ENCODE data around the gene MCL1. TPM values are rescaled to one million over a fixed set of nuclear protein-coding genes. Genes with fewer than 3 reads are reported as not detected.
"Not testable (repeated sequence)": the region's sequence is repeated elsewhere in the genome, so short reads cannot be mapped to it uniquely, and the experiment has no call there.

The MCL1 gene
- total and polyA plus RNA-seq, 10 of the 15 experiments (the other 5 are each of a cell fraction or from before 2014, with no cell fraction given): 18.1 to 148 (median 86.4) TPM

DNA sequence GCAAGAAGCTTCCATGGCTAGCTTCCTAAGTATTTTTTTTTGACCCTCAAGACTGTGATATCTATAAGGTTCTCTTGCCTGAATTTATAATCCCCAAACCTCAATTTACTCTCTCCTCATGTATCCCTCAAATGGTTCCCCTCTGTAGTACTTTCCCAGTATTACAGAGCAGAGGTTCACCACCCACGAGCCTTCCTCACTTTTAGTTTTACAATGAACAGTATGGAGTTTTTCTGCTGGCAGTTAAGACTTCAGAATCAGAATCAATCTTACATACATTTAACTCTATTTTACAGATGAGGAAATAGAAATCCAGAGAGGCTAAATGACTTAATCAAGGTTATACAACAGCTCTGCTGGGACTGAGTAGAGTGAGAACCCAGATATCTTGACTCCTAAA, 45.1 kb upstream of the MCL1 start:
- POLR2A ChIA-PET: interaction anchor here (1.2 to 8.7 kb wide), 2 partner anchors 44 to 62 kb away, joined by 3 to 67 read pairs; no protein-coding TSS in a partner anchor

DNA sequence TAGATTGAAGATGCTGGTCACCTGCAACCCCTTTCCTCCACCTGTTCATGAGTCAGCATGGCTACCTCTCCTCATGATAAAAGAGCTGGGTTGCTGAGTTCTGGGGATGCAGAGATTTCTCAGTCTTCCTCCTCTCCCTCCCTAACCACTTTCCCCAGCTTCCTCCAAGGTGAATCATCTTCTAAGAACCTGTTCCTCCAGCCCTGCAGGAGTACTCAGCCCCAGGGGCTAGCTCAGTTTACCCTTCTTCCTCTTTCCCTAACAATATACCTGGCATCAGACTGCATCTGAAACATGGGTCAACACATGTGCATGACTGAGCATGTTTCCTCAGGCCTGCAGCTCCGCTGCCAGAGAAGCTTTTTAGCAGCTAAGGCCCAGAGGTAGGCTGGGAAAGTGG, 44.7 kb upstream of the MCL1 start:
- BruUV-seq (replicated peaks); H2AFZ ChIP-seq (ENCODE audit: control insufficient read depth, low read depth, low read length); FAIRE-seq; in situ Hi-C loops (cut with MboI); H3K4me3 ChIP-seq; ATAC-seq; H3K9ac ChIP-seq (ENCODE audit: control insufficient read depth, insufficient read depth, low read length); H3K9me3 ChIP-seq (replicated peaks; ENCODE audit: control insufficient read depth, insufficient read depth, low read length); DNase-seq (ENCODE audit: low read depth, low spot score); H4K20me1 ChIP-seq (ENCODE audit: control insufficient read depth, insufficient read depth); H3K27me3 ChIP-seq (replicated peaks in 1 of 2; ENCODE audit: control insufficient read depth in 2 of 2, insufficient read depth in 2 of 2, low read length in 1 of 2); H3K4me2 ChIP-seq (ENCODE audit: control insufficient read depth, insufficient read depth): not testable (repeated sequence)
- WGBS (ENCODE audit: insufficient coverage, insufficient replicate concordance, low lambda C conversion rate, missing lambda C conversion rate): 100% methylated on average over 1 of the region's 1 CpG
- Histone ChIP-seq H3K27ac (ENCODE audit: control insufficient read depth, insufficient read depth) (peak overlapping the region; percentile 34), H3K4me1 (ENCODE audit: control insufficient read depth, insufficient read depth, low read length) (peaks cover 28% of the 10 kb centered on the region), H3K79me2 (ENCODE audit: control insufficient read depth, insufficient read depth, low read length) (peaks cover 32% of the 10 kb centered on the region), H3K36me3 (ENCODE audit: control insufficient read depth in 2 of 2, insufficient read depth in 2 of 2, low read length in 1 of 2) (peaks cover 0 to 39% of the 10 kb centered on the region in 2 experiments)
- POLR2A ChIA-PET: interaction anchor here (1.2 to 8.7 kb wide), 2 partner anchors 44 to 62 kb away, joined by 3 to 67 read pairs; no protein-coding TSS in a partner anchor
- RAD21 ChIA-PET (ENCODE audit: unreplicated experiment): interaction anchor here (0.7 to 7.4 kb wide), 3 partner anchors 45 to 61 kb away, joined by 3 to 149 read pairs (median 4); partner anchors contain the start of gene MCL1
- intact Hi-C loops (cut with micrococcal nuclease; ENCODE audit: unreplicated experiment): loop anchor here (10.0 kb wide), 4 partner anchors 139 to 351 kb away; partner anchors contain the start of genes CERS2, CTSS, SETDB1 and TARS2
- CTCF ChIA-PET: interaction anchor here (0.6 to 14.0 kb wide), 2 partner anchors 59 to 314 kb away, joined by 3 to 390 read pairs; no protein-coding TSS in a partner anchor
- SMC1A ChIA-PET (ENCODE audit: uncharacterized antibody, unreplicated experiment): interaction anchor here (0.8 to 18.8 kb wide), 3 partner anchors 10 to 61 kb away, joined by 3 to 367 read pairs (median 3); no protein-coding TSS in a partner anchor

More for the DNA sequence above, 45.1 kb upstream of the MCL1 start:
- FAIRE-seq; in situ Hi-C loops (cut with MboI); H3K9me3 ChIP-seq (replicated peaks; ENCODE audit: control insufficient read depth, insufficient read depth, low read length); H3K9ac ChIP-seq (ENCODE audit: control insufficient read depth, insufficient read depth, low read length); H3K27ac ChIP-seq (ENCODE audit: control insufficient read depth, insufficient read depth); ATAC-seq; H3K27me3 ChIP-seq (replicated peaks in 1 of 2; ENCODE audit: control insufficient read depth in 2 of 2, insufficient read depth in 2 of 2, low read length in 1 of 2); BruUV-seq (replicated peaks); H2AFZ ChIP-seq (ENCODE audit: control insufficient read depth, low read depth, low read length); H3K4me2 ChIP-seq (ENCODE audit: control insufficient read depth, insufficient read depth); DNase-seq (ENCODE audit: low read depth, low spot score); H3K4me3 ChIP-seq; H4K20me1 ChIP-seq (ENCODE audit: control insufficient read depth, insufficient read depth): not testable (repeated sequence)
- intact Hi-C loops (cut with micrococcal nuclease; ENCODE audit: unreplicated experiment): loop anchor here (10.0 kb wide), 4 partner anchors 140 to 350 kb away; partner anchors contain the start of genes CERS2, CTSS, SETDB1 and TARS2
- SMC1A ChIA-PET (ENCODE audit: uncharacterized antibody, unreplicated experiment): interaction anchor here (0.8 to 18.8 kb wide), 3 partner anchors 10 to 61 kb away, joined by 3 to 367 read pairs (median 3); no protein-coding TSS in a partner anchor
- WGBS (ENCODE audit: insufficient coverage, insufficient replicate concordance, low lambda C conversion rate, missing lambda C conversion rate): 0% methylated on average over 1 of the region's 1 CpG
- peaks cover 34% of the 10 kb centered on the region for H3K79me2 ChIP-seq (ENCODE audit: control insufficient read depth, insufficient read depth, low read length)
- H3K36me3 ChIP-seq (ENCODE audit: control insufficient read depth in 2 of 2, insufficient read depth in 2 of 2, low read length in 1 of 2): peaks cover 0 to 36% of the 10 kb centered on the region in 2 experiments
- RAD21 ChIA-PET (ENCODE audit: unreplicated experiment): interaction anchor here (0.7 to 7.4 kb wide), 3 partner anchors 45 to 62 kb away, joined by 3 to 149 read pairs (median 4); partner anchors contain the start of gene MCL1
- CTCF ChIA-PET: interaction anchor here (0.6 to 14.0 kb wide), 2 partner anchors 60 to 314 kb away, joined by 3 to 390 read pairs; no protein-coding TSS in a partner anchor
- H3K4me1 ChIP-seq (ENCODE audit: control insufficient read depth, insufficient read depth, low read length): peaks cover 28% of the 10 kb centered on the region
